ENCODE results near the gene PBXIP1. TPM values are rescaled to one million over a fixed set of nuclear protein-coding genes. Genes with fewer than 3 reads are reported as not detected.
A peak's percentile ranks its signal among the peaks of the same experiment; 100 is the strongest.

Gene PBXIP1
- total and polyA plus RNA-seq, 2 of the 13 experiments (the other 11 are each of a cell fraction or from before 2014, with no cell fraction given) = 16.3 to 31.9 TPM

DNA sequence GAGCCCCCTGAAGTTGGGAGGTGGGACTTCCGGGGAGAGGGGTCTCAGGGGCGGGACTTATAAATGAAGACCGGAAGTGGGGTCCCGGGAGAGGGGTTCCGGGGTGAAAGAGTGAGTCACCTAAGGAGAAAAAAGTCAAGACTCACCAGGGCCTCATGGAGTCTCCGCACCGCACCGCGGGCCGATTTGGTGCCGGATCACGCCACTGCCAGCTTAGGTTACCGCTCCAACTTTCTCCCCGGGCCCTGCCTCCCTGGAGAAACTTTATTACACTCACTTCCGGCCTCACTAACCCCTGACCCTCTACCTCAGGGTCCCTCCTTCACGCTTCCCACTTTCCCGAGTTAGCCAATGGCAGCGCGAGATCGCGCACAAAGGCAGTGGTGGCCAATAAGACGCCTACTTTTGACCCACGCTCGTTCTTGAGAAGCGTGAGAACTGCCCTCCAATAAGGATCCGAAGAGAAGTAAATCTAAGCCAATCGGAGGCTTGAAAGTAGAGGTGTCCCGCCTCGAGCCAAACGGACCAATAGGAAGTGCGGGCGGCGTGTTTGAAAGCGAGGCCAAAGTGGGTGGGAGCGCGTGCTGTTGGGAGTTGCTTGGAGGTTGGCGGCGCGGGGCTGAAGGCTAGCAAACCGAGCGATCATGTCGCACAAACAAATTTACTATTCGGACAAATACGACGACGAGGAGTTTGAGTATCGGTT lies 18.4 kb upstream of the PBXIP1 start, which contains the start of gene CKS1B (continued):
- TF ChIP-seq, protein P1, sequence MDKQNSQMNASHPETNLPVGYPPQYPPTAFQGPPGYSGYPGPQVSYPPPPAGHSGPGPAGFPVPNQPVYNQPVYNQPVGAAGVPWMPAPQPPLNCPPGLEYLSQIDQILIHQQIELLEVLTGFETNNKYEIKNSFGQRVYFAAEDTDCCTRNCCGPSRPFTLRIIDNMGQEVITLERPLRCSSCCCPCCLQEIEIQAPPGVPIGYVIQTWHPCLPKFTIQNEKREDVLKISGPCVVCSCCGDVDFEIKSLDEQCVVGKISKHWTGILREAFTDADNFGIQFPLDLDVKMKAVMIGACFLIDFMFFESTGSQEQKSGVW (CRISPR knock-in tag; IDR thresholded peaks at IDR 0.05; ENCODE audit: borderline replicate concordance) = no peak
- TF ChIP-seq IKZF1 (IDR thresholded peaks at IDR 0.05) = no peak
- TF ChIP-seq NBN (conservative IDR thresholded peaks at IDR 0.05) = no peak
- no peak for TF ChIP-seq ZNF672 (CRISPR knock-in tag; IDR thresholded peaks at IDR 0.05)
- TF ChIP-seq, protein P2, sequence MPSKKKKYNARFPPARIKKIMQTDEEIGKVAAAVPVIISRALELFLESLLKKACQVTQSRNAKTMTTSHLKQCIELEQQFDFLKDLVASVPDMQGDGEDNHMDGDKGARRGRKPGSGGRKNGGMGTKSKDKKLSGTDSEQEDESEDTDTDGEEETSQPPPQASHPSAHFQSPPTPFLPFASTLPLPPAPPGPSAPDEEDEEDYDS (CRISPR knock-in tag; IDR thresholded peaks at IDR 0.05) = peak; percentile 56
- TF ChIP-seq ZNF850 (CRISPR knock-in tag; conservative IDR thresholded peaks at IDR 0.05) = no peak
- TF ChIP-seq ZNF296 (CRISPR knock-in tag; conservative IDR thresholded peaks at IDR 0.05) = no peak
- 0 out of 2 replicates have a peak, but pooled peaks have one; percentile 40 for TF ChIP-seq IRF2 (CRISPR knock-in tag; IDR thresholded peaks at IDR 0.05)
- peak; percentile 60; the same call in 1 of the 2 replicates for TF ChIP-seq ZNF564 (CRISPR knock-in tag; IDR thresholded peaks at IDR 0.05)
- no peak for TF ChIP-seq GTF3A (CRISPR knock-in tag; conservative IDR thresholded peaks at IDR 0.05)
- TF ChIP-seq, protein P3, sequence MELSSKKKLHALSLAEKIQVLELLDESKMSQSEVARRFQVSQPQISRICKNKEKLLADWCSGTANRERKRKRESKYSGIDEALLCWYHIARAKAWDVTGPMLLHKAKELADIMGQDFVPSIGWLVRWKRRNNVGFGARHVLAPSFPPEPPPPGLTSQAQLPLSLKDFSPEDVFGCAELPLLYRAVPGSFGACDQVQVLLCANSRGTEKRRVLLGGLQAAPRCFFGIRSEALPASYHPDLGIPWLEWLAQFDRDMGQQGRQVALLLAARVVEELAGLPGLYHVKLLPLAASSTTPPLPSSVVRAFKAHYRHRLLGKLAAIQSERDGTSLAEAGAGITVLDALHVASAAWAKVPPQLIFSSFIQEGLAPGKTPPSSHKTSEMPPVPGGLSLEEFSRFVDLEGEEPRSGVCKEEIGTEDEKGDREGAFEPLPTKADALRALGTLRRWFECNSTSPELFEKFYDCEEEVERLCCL (CRISPR knock-in tag; IDR thresholded peaks at IDR 0.05; ENCODE audit: borderline replicate concordance) = no peak
- TF ChIP-seq ETV5 (CRISPR knock-in tag; IDR thresholded peaks at IDR 0.05; ENCODE audit: borderline replicate concordance) = peak; percentile 58; the same call in 1 of the 2 replicates
- TF ChIP-seq, protein P4, sequence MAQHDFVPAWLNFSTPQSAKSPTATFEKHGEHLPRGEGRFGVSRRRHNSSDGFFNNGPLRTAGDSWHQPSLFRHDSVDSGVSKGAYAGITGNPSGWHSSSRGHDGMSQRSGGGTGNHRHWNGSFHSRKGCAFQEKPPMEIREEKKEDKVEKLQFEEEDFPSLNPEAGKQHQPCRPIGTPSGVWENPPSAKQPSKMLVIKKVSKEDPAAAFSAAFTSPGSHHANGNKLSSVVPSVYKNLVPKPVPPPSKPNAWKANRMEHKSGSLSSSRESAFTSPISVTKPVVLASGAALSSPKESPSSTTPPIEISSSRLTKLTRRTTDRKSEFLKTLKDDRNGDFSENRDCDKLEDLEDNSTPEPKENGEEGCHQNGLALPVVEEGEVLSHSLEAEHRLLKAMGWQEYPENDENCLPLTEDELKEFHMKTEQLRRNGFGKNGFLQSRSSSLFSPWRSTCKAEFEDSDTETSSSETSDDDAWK (CRISPR knock-in tag; IDR thresholded peaks at IDR 0.05) = no peak
- TF ChIP-seq SMAD3 (CRISPR knock-in tag; IDR thresholded peaks at IDR 0.05) = peak; percentile 62; the same call in 1 of the 2 replicates
- TF ChIP-seq PAX8 (CRISPR knock-in tag; IDR thresholded peaks at IDR 0.05; ENCODE audit: borderline replicate concordance) = no peak
- TF ChIP-seq, protein P5, sequence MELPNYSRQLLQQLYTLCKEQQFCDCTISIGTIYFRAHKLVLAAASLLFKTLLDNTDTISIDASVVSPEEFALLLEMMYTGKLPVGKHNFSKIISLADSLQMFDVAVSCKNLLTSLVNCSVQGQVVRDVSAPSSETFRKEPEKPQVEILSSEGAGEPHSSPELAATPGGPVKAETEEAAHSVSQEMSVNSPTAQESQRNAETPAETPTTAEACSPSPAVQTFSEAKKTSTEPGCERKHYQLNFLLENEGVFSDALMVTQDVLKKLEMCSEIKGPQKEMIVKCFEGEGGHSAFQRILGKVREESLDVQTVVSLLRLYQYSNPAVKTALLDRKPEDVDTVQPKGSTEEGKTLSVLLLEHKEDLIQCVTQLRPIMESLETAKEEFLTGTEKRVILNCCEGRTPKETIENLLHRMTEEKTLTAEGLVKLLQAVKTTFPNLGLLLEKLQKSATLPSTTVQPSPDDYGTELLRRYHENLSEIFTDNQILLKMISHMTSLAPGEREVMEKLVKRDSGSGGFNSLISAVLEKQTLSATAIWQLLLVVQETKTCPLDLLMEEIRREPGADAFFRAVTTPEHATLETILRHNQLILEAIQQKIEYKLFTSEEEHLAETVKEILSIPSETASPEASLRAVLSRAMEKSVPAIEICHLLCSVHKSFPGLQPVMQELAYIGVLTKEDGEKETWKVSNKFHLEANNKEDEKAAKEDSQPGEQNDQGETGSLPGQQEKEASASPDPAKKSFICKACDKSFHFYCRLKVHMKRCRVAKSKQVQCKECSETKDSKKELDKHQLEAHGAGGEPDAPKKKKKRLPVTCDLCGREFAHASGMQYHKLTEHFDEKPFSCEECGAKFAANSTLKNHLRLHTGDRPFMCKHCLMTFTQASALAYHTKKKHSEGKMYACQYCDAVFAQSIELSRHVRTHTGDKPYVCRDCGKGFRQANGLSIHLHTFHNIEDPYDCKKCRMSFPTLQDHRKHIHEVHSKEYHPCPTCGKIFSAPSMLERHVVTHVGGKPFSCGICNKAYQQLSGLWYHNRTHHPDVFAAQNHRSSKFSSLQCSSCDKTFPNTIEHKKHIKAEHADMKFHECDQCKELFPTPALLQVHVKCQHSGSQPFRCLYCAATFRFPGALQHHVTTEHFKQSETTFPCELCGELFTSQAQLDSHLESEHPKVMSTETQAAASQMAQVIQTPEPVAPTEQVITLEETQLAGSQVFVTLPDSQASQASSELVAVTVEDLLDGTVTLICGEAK (IDR thresholded peaks at IDR 0.05) = peak; percentile 94
- TF ChIP-seq, protein P5 (CRISPR knock-in tag; IDR thresholded peaks at IDR 0.05) = peak; percentile 99
